Stomach (tissue), 9 donors: ENCODE data around the gene AUNIP. TPM values are rescaled to one million over a fixed set of nuclear protein-coding genes. Genes with fewer than 3 reads are reported as not detected.

ENCODE experiments used
- DNase-seq, 2 donors: peaks; one replicate each; pipeline versions ENCODE4 v3.0.0 to v3.0.0-alpha.2; 2013 to 2019
- H3K27ac ChIP-seq, 5 donors: fragments of 200-600 bp in 4 of 5; sonication (generic) in 4 of 5; one replicate each; pipeline ENCODE4 v1.5.1; 2013 to 2019; ENCODE audit warnings: mild to moderate bottlenecking in 1 of 5, moderate library complexity in 1 of 5
- H3K27me3 ChIP-seq, 3 donors: fragments of 200-600 bp; sonication (generic); one replicate each; pipeline ENCODE4 v1.5.1; 2017 to 2019; ENCODE audit warnings: mixed run types in 1 of 3
- H3K36me3 ChIP-seq, 4 donors: fragments of 200-600 bp; sonication (generic); 1 replicate in 3 of 4; 2 replicates in 1 of 4; pipeline ENCODE4 v1.5.1; 2016 to 2019
- H3K4me1 ChIP-seq, 4 donors: fragments of 200-600 bp; sonication (generic); one replicate each; pipeline ENCODE4 v1.5.1; 2016 to 2019
- H3K4me3 ChIP-seq, 4 donors: fragments of 200-600 bp; sonication (generic) in 3 of 4; one replicate each; pipeline ENCODE4 v1.5.1; 2016 to 2019; ENCODE audit warnings: mild to moderate bottlenecking in 1 of 4
- H3K9me3 ChIP-seq, 4 donors: fragments of 200-600 bp; sonication (generic); one replicate each; pipeline ENCODE4 v1.5.1; 2016 to 2019
- CTCF ChIP-seq, 7 experiments: fragments of 450-650 bp in 4 of 7; fragments of 200-600 bp in 3 of 7; sonication (generic) in 3 of 7; IDR thresholded peaks; one replicate each; pipeline ENCODE4 v1.5.1; 2016 to 2019; ENCODE audit warnings: antibody characterized with exemption in 7 of 7, control low read depth in 2 of 7, mild to moderate bottlenecking in 1 of 7
- EP300 ChIP-seq: sonication (generic); formaldehyde crosslinking; IDR thresholded peaks from one replicate; pipeline ENCODE4 v1.6.1; 2017; ENCODE audit warnings: antibody characterized with exemption
- POLR2A ChIP-seq, 4 donors: fragments of 450-650 bp; IDR thresholded peaks; one replicate each; pipeline ENCODE4 v1.6.1; 2016; ENCODE audit warnings: antibody characterized with exemption in 4 of 4, control low read depth in 2 of 4, mild to moderate bottlenecking in 1 of 4, moderate library complexity in 1 of 4
- POLR2AphosphoS5 ChIP-seq, 3 donors: sonication (generic); formaldehyde crosslinking; IDR thresholded peaks; one replicate each; pipeline ENCODE4 v1.6.1; 2016; ENCODE audit warnings: antibody characterized with exemption in 3 of 3
- WGBS, 5 donors: extraction: QIAGEN DNeasy Blood & Tissue Kit in 3 of 5; methylation state at CpG; one replicate each; pipeline versions ENCODE4 v1.1.5 to v1.1.7; 2013 to 2018; 5-methylcytosine and 5-hydroxymethylcytosine counted together
- intact Hi-C: fragments of 100-400 bp; cut with DNase I; formaldehyde crosslinking; loops from one replicate; pipeline ENCODE4 v1.15.1; 2023; ENCODE audit warnings: low total_unique reads
- polyA plus RNA-seq, 3 donors: library from polyadenylated mRNA; stranded (reverse); fragments of 200-250 nt; gene quantifications; one replicate each; pipeline ENCODE4 v1.2.3, GENCODE V29; 2013
- total RNA-seq, 5 donors: library from RNA; depleted of rRNA; stranded (reverse); fragments of >200 nt; gene quantifications; one replicate each; pipeline versions ENCODE4 v1.1.0 to v1.2.3, GENCODE V29; 2014 to 2016
- donor health status: healthy with polysubstance abuse.
- donor health status: Bipolar disorder and iron deficiency.
- donor health status: healthy.

Gene AUNIP
- total and polyA plus RNA-seq, 8 donors = 0.68 to 2.8 (median 1.00) TPM; not detected in 3

GRCh38 chr1:25816112-25816718, 43.0 kb downstream of the AUNIP start:
- Histone ChIP-seq H3K9me3 (no peaks in the 10 kb centered on the region), H3K27ac (no peak overlapping the region), H3K36me3 (peaks cover 25 to 55% (median 52%) of the 10 kb centered on the region in 4 donors), H3K27me3 (no peaks in the 10 kb centered on the region), H3K4me1 (peaks cover 21 to 33% (median 28%) of the 10 kb centered on the region in 4 donors), H3K4me3 (no peak overlapping the region)
- no peak for DNase-seq
- TF ChIP-seq POLR2A (IDR thresholded peaks at IDR 0.05) (no peak), EP300 (no peak), POLR2AphosphoS5 (IDR thresholded peaks at IDR 0.05) (no peak), CTCF (IDR thresholded peaks at IDR 0.05) (no peak)
- intact Hi-C loops = no loop called here
- WGBS, 5 donors = 80 to 92% (median 85%) methylated on average over 15 of the region's 15 CpGs

- no peak for TF ChIP-seq POLR2AphosphoS5 (IDR thresholded peaks at IDR 0.05)
- no peak for TF ChIP-seq CTCF (IDR thresholded peaks at IDR 0.05)
- TF ChIP-seq POLR2A (IDR thresholded peaks at IDR 0.05) = no peak
- 87 to 92% (median 91%) methylated on average over 20 to 24 of the region's 24 CpGs for whole genome bisulfite sequencing, 5 donors
- Histone ChIP-seq H3K27ac (no peak overlapping the region), H3K27me3 (no peaks in the 10 kb centered on the region), H3K4me1 (peaks cover 15 to 32% (median 28%) of the 10 kb centered on the region in 4 donors), H3K9me3 (no peaks in the 10 kb centered on the region), H3K36me3 (peaks cover 25 to 58% (median 54%) of the 10 kb centered on the region in 4 donors), H3K4me3 (no peak overlapping the region)
- intact Hi-C loops = no loop called here
- DNase-seq = no peak
Measured at GRCh38 chr1:25815208-25816111, 43.8 kb downstream of the AUNIP start.

GRCh38 chr1:25814549-25815087, 44.6 kb downstream of the AUNIP start:
- H3K4me3 ChIP-seq = no peak overlapping the region
- H3K27ac ChIP-seq = no peak overlapping the region
- no peaks in the 10 kb centered on the region for H3K9me3 ChIP-seq
- 85 to 91% (median 88%) methylated on average over 7 of the region's 7 CpGs for WGBS, 5 donors
- intact Hi-C loops = no loop called here
- H3K4me1 ChIP-seq = peaks cover 15 to 35% (median 31%) of the 10 kb centered on the region in 4 donors
- DNase-seq = no peak
- H3K36me3 ChIP-seq = peaks cover 29 to 66% (median 62%) of the 10 kb centered on the region in 4 donors
- no peak for TF ChIP-seq EP300
- no peak for TF ChIP-seq CTCF (IDR thresholded peaks at IDR 0.05)
- no peak for TF ChIP-seq POLR2A (IDR thresholded peaks at IDR 0.05)
- no peak for TF ChIP-seq POLR2AphosphoS5 (IDR thresholded peaks at IDR 0.05)
- H3K27me3 ChIP-seq = no peaks in the 10 kb centered on the region

- 84 to 94% (median 89%) methylated on average over 19 to 24 of the region's 24 CpGs for WGBS, 5 donors
- no peak for DNase-seq
- intact Hi-C loops = no loop called here
Measured at GRCh38 chr1:25813734-25814471, 45.4 kb downstream of the AUNIP start.

More at GRCh38 chr1:25813734-25814471, 45.4 kb downstream of the AUNIP start:
- H3K4me1 ChIP-seq = peaks cover 10 to 38% (median 27%) of the 10 kb centered on the region in 4 donors
- TF ChIP-seq POLR2A (IDR thresholded peaks at IDR 0.05) (no peak), POLR2AphosphoS5 (IDR thresholded peaks at IDR 0.05) (no peak), CTCF (IDR thresholded peaks at IDR 0.05) (no peak), EP300 (no peak)
- H3K27ac ChIP-seq = no peak overlapping the region
- no peak overlapping the region for H3K4me3 ChIP-seq
- no peaks in the 10 kb centered on the region for H3K27me3 ChIP-seq
- H3K9me3 ChIP-seq = no peaks in the 10 kb centered on the region
- H3K36me3 ChIP-seq = peaks cover 34 to 73% (median 69%) of the 10 kb centered on the region in 4 donors
